GM12875 (cell line): Measurements from ENCODE around the gene MGLL.

ENCODE experiments used
- H3K4me3 ChIP-seq: one replicate; pipeline ENCODE4 v1.5.1; 2011; ENCODE audit warnings: low read depth, low read length, control low read depth
- CTCF ChIP-seq: IDR thresholded peaks from 2 replicates; pipeline ENCODE4 v1.5.1; 2011; ENCODE audit warnings: low read depth, mild to moderate bottlenecking, control low read depth, inconsistent platforms, low read length, moderate library complexity, borderline replicate concordance; ENCODE audit not compliant: insufficient read depth

MGLL gene

GRCh38 chr3:127858937-127859336, 36.6 kb upstream of the MGLL start:
- H3K4me3 ChIP-seq = no peak overlapping the region
- no peak for TF ChIP-seq CTCF

- no peak overlapping the region for H3K4me3 ChIP-seq
- no peak for TF ChIP-seq CTCF
Measured at GRCh38 chr3:127858521-127858920, 36.2 kb upstream of the MGLL start.

- no peak overlapping the region for H3K4me3 ChIP-seq
- 0 out of 2 replicates have a peak, but pooled peaks have one; percentile 6 for TF ChIP-seq CTCF
Measured at GRCh38 chr3:127857333-127857732, 35.0 kb upstream of the MGLL start.

- no peak overlapping the region for H3K4me3 ChIP-seq
- TF ChIP-seq CTCF = no peak
Measured at GRCh38 chr3:127856801-127857200, 34.5 kb upstream of the MGLL start.

GRCh38 chr3:127855246-127855645, 32.9 kb upstream of the MGLL start:
- no peak overlapping the region for H3K4me3 ChIP-seq
- no peak for TF ChIP-seq CTCF

GRCh38 chr3:127853681-127854080, 31.4 kb upstream of the MGLL start:
- H3K4me3 ChIP-seq = no peak overlapping the region
- 0 out of 2 replicates have a peak, but pooled peaks have one; percentile 22 for TF ChIP-seq CTCF

GRCh38 chr3:127851899-127852298, 29.6 kb upstream of the MGLL start:
- no peak for TF ChIP-seq CTCF
- H3K4me3 ChIP-seq = no peak overlapping the region
